Activated CD8-positive, alpha-beta memory T cell treated with anti-CD3 and anti-CD28 coated beads, Interleukin-2, amount 50 U/mL, for 1 hour (primary cell): ENCODE data around the gene TRIM17.

ENCODE experiments used
- DNase-seq: peaks from one replicate; pipeline ENCODE4 v3.0.0-alpha.2; 2020; ENCODE audit errors: extremely low read depth

TRIM17 gene

DNA sequence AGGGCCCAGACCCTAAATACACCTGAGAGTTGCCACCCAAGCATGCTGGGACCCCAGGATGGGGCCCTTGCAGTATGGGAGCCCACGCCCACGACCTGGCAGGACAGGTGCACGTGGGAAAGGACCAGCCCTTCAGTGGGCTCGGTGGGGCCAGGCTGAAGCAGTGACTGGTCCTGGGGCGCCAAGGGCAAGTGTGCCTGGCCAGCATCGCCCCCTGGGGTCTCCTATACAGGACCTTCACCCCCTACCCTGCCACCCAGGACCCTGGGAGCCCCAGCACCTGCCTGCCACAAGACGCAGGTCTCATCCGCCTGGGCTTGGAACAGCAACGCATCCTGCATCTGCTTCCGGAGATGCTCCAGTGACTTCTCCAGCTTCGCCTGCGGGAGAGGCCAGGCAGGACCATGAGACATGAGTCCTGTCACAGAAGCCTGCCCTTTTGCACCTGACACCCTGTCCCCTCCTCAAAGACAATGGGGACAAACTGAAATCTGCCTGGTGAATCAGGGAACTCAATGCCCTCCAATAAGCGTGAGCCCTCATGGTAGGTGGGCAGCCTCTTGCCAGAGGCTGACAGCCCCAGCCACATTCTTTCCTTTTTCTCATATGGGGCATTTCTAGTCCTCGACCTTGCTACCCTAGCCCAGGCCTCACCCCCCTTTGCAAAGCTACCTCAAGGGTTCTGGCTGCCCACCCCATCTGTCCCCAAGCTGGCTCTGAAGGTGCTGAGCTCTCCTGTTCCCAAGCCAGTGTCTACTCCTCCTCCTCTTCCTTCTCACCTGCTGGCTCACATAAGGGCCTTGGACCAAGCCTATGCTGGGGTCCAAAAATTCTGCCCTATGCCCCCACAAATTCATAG lies 14.7 kb downstream of the TRIM17 start:
- DNase-seq, result no peak

- DNase-seq, result no peak
Measured at GRCh38 chr1:228400692-228401454, 15.8 kb downstream of the TRIM17 start.

DNA sequence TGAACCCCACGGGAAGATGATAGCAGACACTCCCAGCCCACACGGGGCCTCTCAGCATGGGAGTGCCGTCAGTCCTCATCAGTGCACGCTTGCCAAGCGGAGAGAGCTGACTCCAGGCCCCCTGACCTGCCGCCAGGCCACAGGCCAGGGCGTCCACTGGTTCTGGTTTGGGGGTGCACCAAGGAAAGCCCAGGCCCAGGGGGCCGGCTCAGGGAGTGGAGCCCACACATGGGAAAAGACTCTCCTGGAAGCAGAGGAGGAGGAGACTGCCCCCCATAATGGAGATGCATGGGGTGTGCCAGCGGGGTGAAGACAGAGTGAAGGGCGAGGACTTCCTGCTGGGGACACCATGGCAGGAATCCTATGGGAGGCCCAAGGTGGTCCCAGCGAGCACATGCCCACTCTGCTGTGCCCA lies 16.4 kb downstream of the TRIM17 start:
- DNase-seq, result no peak

DNA sequence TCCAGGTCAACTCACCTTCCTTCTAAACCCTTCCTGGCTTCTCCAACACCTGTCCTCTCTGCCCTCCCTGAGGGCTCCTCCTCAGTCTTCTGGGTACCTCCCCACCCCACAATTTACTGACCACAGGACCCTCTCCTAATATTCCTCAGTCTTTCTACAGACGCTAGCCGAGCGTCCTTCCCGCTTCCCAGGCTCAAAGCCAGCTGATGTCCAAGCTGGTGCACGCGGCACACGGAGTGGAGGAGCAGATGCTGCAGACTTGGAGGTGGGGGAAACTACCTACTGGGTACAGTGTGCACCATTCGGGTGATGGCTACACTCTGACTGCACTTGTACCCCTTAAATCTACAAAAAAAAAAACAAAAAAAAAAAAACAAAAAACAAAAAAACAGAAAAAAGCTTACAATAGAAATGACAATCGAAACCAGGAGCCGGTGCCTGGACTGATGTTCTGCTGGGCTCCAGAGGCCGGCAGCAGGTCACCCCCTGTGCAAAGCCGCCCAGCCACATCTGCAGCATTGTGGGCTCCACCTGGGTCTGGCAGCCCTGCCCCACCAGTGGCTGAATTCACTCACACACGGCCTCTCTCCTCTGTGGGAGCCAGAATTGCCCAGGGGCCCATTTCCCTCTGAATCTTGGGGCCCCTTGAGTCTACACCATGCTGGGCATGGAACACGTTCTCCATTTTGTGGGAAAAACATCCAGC lies 17.0 kb downstream of the TRIM17 start:
- no peak for DNase-seq

DNA sequence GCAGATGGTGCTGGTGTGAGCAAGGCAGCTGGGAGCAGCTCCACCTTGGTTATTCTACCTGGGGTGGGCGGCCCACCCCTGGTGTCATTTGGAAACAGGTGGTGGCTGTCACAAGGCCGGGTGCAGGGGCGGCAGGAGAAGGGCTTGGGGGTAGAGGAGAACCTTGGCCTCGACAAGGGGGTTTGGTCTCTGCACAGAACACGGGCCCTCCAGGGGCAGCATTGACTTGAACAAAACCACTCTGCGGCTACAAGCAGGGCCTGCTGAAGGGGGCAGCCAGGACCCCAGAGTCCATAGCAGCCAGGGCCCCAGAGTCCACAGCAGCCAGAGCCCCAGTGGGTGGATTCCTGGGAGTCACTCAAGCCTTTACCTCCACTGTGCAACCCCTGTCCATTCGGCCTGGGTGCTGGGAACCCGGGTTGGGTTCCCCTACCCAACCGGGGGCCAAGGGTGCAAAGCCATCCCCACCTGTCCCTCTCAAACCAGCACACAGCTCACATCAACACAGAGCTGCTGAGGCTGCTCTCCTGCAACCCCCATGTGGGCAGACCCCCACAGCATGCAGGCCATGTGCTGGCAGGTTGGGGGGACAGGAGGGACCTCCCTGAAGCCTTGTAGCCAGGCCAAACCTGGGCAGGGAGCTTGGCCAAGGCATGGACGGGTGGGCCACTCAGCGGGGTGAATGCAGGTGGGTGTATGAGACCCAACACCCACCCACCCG lies 17.8 kb downstream of the TRIM17 start:
- DNase-seq, result no peak

- DNase-seq, result no peak
Measured at GRCh38 chr1:228397966-228398365, 18.7 kb downstream of the TRIM17 start.

DNA sequence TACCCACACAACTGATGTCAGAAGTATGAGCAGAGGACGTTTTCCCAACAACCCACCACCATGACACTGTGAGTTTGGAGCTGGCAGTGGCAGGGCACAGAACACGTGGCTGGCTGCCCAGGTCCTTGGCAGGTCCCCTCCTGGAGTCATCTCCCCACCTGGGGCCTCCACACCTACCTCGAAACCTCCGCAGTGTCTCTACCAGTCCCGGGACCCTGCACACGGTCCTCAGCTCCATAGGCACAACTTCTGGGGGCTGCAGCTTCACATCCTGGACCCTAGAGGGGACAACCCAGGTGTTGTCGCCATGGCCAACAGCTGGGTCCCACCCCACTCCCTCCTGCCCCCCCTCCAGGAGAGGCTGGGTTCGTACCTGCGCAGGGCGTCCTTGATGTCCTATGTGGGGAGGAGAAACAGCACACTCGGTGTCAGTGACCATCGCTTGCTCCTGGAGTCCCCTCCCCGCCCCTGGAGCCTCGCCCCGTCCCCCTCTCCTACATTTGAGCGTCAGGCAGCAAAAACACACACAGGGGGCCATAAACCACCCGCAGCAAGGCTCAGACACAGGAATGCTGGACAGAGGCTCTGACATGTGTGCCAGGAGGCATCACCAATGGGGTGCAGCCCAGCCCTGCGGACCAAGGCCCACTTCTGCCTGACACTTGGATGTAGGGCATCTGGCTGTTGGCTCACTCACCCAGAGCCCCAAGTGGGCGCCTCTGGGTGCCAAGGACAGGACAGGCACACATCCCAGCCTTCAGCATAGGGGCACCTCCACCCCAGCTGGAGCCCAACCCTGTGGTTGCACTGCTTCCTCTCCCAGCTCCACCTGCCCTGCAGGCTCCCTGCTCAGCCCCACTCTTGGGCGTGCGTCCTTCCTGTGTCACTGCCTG lies 19.6 kb downstream of the TRIM17 start:
- DNase-seq, result no peak

DNA sequence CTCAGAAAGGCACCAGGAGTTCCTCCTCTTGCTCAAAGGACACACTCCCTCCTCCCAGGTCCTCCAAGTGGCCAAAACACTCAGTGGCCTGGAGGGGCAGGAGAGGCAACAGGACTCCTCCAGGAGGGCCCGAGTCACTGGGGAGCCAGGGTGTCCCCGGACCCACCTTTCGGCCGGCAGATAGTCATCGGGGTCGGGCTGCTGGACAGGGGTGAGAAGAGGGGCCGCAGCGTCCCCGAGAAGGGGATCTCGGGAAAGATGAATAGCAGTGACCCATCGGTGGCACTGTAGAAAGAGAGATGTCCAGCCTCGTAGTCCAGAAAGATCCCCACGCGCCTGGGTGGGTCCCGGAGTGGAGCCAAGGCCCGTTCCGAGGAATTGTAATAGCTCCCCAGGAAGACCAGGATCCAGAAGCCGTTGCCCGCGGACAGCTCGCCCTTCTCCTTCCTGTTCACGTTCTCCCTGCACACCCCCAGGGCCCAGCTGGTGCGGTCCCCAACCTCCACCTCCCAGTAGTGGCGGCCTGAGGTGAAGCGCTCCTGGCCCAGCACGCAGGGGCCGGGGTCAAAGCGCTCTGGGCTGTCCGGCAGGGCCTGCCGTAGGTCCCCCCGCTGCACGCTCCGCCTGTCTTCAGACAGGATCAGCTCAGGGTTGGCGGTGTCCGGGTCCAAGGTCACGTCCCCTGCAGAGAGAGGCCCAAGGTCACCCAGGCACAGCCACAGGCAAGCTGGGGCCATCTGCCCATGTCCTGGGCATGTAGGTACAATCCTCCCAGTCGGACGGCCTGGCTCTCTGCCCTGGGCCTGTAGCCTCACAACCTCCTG lies 21.9 kb downstream of the TRIM17 start:
- no peak for DNase-seq

- DNase-seq, result no peak
Measured at GRCh38 chr1:228393811-228394570, 22.7 kb downstream of the TRIM17 start.

DNA sequence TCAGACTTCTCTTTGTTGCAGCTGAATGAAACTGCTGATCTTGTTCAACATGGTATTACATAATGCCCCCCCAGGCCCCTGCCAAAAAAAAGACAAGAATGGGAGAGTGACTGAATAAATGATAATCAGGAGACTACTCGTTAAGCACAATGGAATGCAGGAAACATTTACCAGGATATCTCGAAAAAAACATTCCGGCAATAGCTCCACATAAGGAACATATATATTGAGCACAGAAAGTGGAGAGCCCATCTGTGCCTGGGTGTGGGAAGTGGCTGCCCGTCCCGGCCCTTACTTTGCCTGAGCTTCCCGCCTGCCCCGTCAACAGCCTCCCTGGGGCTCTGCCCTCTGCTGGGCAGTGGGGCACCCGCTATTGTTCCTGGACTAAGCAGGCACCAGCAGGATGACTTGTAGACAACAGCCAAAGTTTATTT lies 23.4 kb downstream of the TRIM17 start:
- no peak for DNase-seq

DNA sequence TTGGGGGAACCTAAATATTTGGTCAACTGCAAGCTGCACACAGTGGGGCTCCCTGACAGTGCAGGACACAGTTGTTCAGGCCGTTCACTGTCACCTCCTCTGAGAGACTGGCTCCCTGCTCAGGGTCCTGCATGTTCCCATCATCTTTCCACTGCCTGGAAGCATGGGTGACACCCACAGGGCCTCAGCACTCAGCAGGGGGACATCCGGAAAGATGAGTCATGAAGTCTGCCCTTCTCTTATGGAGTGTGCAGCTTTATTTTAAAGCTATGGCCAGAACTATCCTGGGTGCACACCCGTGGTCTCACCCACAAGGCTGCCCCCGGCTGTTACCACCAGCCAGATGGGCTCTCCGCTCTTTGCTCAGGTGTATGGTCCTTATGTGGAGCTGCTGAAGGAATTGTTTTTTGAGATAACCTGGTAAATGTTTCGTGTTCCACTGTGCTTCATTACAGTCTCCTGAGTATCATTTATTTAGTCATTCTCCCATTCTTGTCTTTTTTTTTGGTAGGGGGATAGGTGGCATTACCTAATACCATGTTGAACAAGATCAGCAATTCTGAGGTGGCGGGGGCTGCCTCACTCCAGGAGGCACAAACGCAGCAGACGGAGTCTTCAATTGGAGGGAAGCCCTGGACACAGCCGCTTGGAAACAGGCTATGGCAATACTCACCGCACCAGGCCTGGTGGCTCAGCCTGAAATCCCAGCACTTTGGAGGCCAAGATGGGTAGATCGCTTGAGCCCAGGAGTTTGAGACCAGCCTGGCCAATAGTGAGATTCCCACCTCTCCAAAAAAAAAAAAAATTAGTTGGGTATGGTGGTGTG lies 24.3 kb downstream of the TRIM17 start:
- no peak for DNase-seq

DNA sequence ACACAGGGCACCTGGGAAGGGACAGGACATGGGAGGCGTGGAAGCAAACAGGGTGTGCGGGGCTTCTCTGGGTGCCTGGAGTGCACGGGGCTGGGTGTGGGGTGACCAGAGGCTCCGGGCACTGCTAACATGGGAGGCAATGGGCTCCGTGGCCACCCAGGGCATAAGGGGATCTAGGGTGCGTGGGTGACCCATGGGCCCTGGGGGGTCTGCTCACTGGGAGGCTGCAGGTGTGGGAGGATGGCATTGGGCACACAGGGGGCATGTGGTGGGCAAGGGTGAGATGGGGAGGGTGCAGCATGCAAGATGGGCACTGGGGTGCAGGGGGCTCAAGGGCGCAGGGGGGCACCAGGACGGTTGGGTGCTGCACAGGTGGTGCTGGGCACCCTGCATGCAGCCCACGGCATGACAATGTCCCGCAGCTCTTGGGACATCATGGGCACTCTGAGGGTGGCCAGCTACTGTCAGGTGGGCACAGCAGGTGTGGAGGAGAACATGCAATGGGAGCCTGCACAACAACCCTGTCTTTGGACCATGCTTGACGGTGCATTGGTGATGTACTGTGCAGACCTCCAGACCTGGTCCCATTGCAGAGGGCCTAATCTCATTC lies 25.1 kb downstream of the TRIM17 start:
- DNase-seq, result no peak

GRCh38 chr1:228390649-228391048 lies 26.0 kb downstream of the TRIM17 start:
- no peak for DNase-seq

DNA sequence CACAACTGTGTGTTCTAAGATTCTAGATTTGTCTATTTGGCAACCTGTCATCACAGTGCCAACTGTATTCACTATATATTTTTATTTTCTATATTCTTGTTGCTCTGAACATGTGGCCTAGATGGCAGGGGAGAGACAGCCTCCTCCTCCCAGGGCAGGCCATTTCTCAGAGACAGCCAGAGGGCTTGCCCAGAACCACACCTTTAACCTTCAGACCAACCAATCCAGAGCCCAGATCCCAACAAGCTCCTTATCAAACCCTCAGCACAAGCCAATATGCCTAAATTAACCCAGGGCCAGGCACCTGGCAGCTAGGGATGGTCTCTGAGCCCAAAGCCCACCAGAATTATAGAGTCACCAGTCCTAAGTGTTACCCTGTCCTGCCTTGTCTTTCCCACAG lies 29.3 kb downstream of the TRIM17 start:
- no peak for DNase-seq

DNA sequence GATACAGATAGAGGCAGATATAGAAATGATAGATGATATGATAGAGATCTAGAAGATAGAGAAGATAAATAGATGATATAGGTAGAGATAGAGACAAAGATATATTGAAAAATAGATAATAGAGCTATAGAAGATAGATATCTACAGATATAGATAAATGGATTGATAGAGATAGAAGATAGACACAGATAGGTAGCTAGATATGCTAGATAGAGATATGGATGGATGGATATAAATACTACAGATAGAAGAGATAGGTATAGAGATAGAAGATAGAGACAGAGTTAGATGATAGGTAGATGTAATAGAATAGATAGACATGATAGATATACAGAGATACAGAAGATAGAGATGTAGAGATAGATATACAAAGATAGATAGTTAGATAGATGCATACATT lies 31.4 kb downstream of the TRIM17 start:
- DNase-seq, result no peak

- DNase-seq, result no peak
Measured at GRCh38 chr1:228383773-228384172, 32.9 kb downstream of the TRIM17 start.

GRCh38 chr1:228381356-228381755 lies 35.3 kb downstream of the TRIM17 start:
- no peak for DNase-seq

DNA sequence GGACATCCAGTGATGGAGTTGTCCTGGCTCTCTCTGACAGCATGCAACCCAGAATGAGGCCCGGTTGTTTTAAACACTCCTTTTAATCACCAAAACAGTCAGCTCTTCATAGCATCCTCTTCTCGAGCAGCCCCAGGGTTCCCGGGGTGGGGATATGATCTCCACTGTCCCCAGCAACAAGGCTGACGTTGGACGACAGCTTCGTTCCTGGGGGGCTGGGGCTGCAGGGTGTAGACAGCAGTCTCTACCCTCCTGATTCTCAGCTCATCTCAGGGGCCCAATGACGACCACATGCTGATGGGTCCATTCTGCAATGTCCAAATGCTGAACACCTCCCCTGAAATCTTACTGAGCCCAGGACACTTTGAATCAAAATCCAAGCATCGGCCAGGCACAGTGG lies 37.0 kb downstream of the TRIM17 start:
- no peak for DNase-seq
